ENCODE results near the gene SOAT1. TPM values are rescaled to one million over a fixed set of nuclear protein-coding genes. Genes with fewer than 3 reads are reported as not detected.
"Not testable (repeated sequence)": the region's sequence is repeated elsewhere in the genome, so short reads cannot be mapped to it uniquely, and the experiment has no call there.

The SOAT1 gene
- total RNA-seq, 1 donor from 2014 or later = 27.9 TPM

- no peak overlapping the region for H3K4me3 ChIP-seq (ENCODE audit: low read depth, low read length)
- DNase-seq (ENCODE audit: low read depth) = no peak
- TF ChIP-seq CTCF (conservative IDR thresholded peaks at IDR 0.05; ENCODE audit: low read depth, low read length) = peak; percentile 66
These were observed 76.2 kb downstream of the SOAT1 start for GRCh38 chr1:179369751-179370341.

DNA sequence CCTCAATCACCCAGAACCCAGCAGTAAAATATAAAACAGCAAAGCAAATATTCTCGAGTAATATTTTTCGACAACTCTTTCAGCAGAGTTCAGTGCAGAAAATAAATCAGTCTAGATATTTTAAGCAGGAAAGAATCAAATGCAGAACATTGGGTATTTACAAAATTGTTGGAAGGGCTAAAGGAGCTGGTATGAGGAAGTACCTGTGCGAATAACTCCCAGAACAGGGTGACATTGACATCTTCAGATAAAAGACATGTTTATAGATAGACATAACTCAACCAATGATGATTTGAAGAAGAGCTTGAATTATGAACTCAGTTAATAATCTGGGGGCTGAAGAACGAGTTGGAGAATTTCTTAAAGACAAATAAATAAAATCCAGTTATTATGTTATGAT is 78.6 kb downstream of the SOAT1 start:
- DNase-seq (ENCODE audit: low read depth) = no peak
- H3K4me3 ChIP-seq (ENCODE audit: low read depth, low read length) = no peak overlapping the region
- no peak for TF ChIP-seq CTCF (conservative IDR thresholded peaks at IDR 0.05; ENCODE audit: low read depth, low read length)

DNA sequence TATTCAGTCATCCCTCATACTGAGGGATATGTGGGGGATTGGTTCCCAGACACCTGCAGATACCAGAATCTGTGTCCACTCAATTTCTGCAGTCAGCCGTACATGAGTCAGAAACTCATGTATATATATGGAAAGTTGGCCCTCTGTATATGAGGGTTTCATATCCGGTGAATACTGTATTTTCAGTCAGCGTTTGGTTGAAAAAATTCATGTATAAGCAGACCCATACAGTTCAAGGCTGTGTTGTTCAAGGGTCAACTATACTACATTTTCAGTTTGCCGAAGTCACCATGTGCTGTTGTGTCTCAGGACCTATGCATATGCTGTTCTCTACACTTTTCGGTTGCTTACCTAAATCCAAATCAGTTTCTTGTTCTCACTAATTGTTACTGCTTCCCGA is 82.6 kb downstream of the SOAT1 start:
- DNase-seq (ENCODE audit: low read depth) = no peak

GRCh38 chr1:179380299-179380698 is 86.7 kb downstream of the SOAT1 start:
- DNase-seq (ENCODE audit: low read depth) = no peak
- no peak for TF ChIP-seq CTCF (conservative IDR thresholded peaks at IDR 0.05; ENCODE audit: low read depth, low read length)
- H3K4me3 ChIP-seq (ENCODE audit: low read depth, low read length) = no peak overlapping the region

More for the DNA sequence above, 82.6 kb downstream of the SOAT1 start:
- no peak overlapping the region for H3K4me3 ChIP-seq (ENCODE audit: low read depth, low read length)
- TF ChIP-seq CTCF (conservative IDR thresholded peaks at IDR 0.05; ENCODE audit: low read depth, low read length) = no peak

DNA sequence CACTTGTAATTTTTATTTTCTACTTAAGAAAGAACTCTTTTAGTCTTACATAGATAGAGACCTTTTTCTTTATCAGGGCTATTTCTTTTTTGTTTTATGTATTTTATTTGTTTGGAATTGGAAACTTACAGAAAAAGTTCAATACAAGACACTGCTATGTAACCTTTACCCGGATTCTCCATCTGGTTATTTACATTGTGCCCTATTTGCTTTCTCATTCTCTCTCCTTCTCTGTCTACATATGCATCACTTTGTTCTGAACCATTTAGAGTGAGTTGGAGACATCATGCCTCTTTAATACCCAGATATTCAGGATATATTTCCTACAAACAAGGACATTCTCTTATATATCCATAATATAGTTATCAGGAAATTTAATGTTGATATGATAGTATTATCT is 90.4 kb downstream of the SOAT1 start:
- no peak for DNase-seq (ENCODE audit: low read depth)
- no peak overlapping the region for H3K4me3 ChIP-seq (ENCODE audit: low read depth, low read length)
- no peak for TF ChIP-seq CTCF (conservative IDR thresholded peaks at IDR 0.05; ENCODE audit: low read depth, low read length)

- no peak overlapping the region for H3K4me3 ChIP-seq (ENCODE audit: low read depth, low read length)
- no peak for DNase-seq (ENCODE audit: low read depth)
- no peak for TF ChIP-seq CTCF (conservative IDR thresholded peaks at IDR 0.05; ENCODE audit: low read depth, low read length)
These were observed 91.9 kb downstream of the SOAT1 start for GRCh38 chr1:179385510-179385909.

- DNase-seq (ENCODE audit: low read depth) = no peak
- TF ChIP-seq CTCF (conservative IDR thresholded peaks at IDR 0.05; ENCODE audit: low read depth, low read length) = no peak
- H3K4me3 ChIP-seq (ENCODE audit: low read depth, low read length) = no peak overlapping the region
These were observed 100.1 kb downstream of the SOAT1 start for GRCh38 chr1:179393721-179394120.

GRCh38 chr1:179399399-179399798 is 105.8 kb downstream of the SOAT1 start:
- not testable (repeated sequence) for DNase-seq (ENCODE audit: low read depth); H3K4me3 ChIP-seq (ENCODE audit: low read depth, low read length)

Measured in epithelial cell of proximal tubule (primary cell).